K562 (cell line): ENCODE data around the gene RBM4B. TPM values are rescaled to one million over a fixed set of nuclear protein-coding genes. Genes with fewer than 3 reads are reported as not detected.

Source experiments
- ATAC-seq: fragments of 200-7000 bp; cut with Tn5 transposase; 3 replicates; pipeline ENCODE4 v1.9.1; 2020; ENCODE audit warnings: moderate library complexity
- BruUV-seq: library from RNA; stranded (reverse); fragments of 400-500 nt; replicated peaks from 2 replicates; lab custom pipeline; 2021; lab: Mats Ljungman, UMichigan
- CTCF ChIA-PET: fragments of 300-600 bp; formaldehyde crosslinking; extraction: SDS; loops from one replicate; lab custom pipeline; 2021; ENCODE audit warnings: low intra/inter-chr PET ratio; lab: Yijun Ruan, JAX
- POLR2A ChIA-PET: fragments of 300-600, 350-650 bp; sonication (Branson Sonifier 250); formaldehyde crosslinking; extraction: SDS; loops from one replicate; lab custom pipeline; 2021; ENCODE audit warnings: antibody characterized with exemption, inconsistent platforms; lab: Yijun Ruan, JAX
- DNase-seq, 4 experiments: peaks; one replicate each; pipeline versions ENCODE4 v3.0.0 to v3.0.0-alpha.2; 2011 to 2018; ENCODE audit warnings: low spot score in 3 of 4, mixed read lengths in 3 of 4; ENCODE audit errors: extremely low read depth in 1 of 4
- FAIRE-seq: peaks from 2 replicates; lab custom pipeline; 2011; peaks lifted over from hg19 to GRCh38; lab: Jason Lieb, UNC
- H2AFZ ChIP-seq: 2 replicates; pipeline ENCODE4 v1.6.0; 2011; ENCODE audit warnings: low read depth, low read length, control low read depth, inconsistent platforms
- H3K27ac ChIP-seq: fragments of 200-600 bp; 3 replicates; pipeline ENCODE4 v1.8.0; 2011; ENCODE audit warnings: low read depth, mild to moderate bottlenecking, control low read depth, inconsistent platforms, low read length, moderate library complexity, mixed read lengths; ENCODE audit errors: extremely low read depth
- H3K27me3 ChIP-seq, 2 experiments: fragments of 300-600 bp in 1 of 2; 2 replicates in 1 of 2; 3 replicates in 1 of 2; pipeline versions ENCODE4 v1.6.0 to v1.8.0; 2011; ENCODE audit warnings: inconsistent platforms in 2 of 2, low read length in 2 of 2, mild to moderate bottlenecking in 1 of 2, mixed read lengths in 1 of 2, moderate library complexity in 1 of 2; ENCODE audit not compliant: control insufficient read depth in 2 of 2, insufficient read depth in 2 of 2
- H3K36me3 ChIP-seq: fragments of 300-600 bp; 3 replicates; pipeline ENCODE4 v1.8.0; 2011; ENCODE audit warnings: mild to moderate bottlenecking, low read length, inconsistent platforms; ENCODE audit not compliant: control insufficient read depth, insufficient read depth
- H3K4me1 ChIP-seq, 2 experiments: fragments of 200-600 bp in 1 of 2; replicated peaks in 1 of 2; 2 replicates in 1 of 2; 3 replicates in 1 of 2; pipeline versions ENCODE4 v1.5.1 to v1.8.0; 2011; ENCODE audit warnings: inconsistent platforms in 2 of 2, low read length in 2 of 2, mild to moderate bottlenecking in 1 of 2, mixed read lengths in 1 of 2, moderate library complexity in 1 of 2; ENCODE audit not compliant: control insufficient read depth in 2 of 2, insufficient read depth in 2 of 2
- H3K4me2 ChIP-seq: 2 replicates; pipeline ENCODE4 v1.6.1; 2011; ENCODE audit warnings: low read length, control low read depth, inconsistent platforms, mixed read lengths; ENCODE audit not compliant: insufficient read depth
- H3K4me3 ChIP-seq: fragments of 200-600 bp; sonication (generic), shearing (Covaris generic); 2 replicates; pipeline ENCODE4 v1.5.1; 2016; ENCODE audit warnings: control low read depth, inconsistent platforms
- H3K79me2 ChIP-seq: fragments of 200-600 bp; 3 replicates; pipeline ENCODE4 v1.8.0; 2011; ENCODE audit warnings: low read length, inconsistent platforms; ENCODE audit not compliant: control insufficient read depth, insufficient read depth
- H3K9ac ChIP-seq, 2 experiments: 2 replicates each; pipeline versions ENCODE4 v1.6.0 to v1.6.1; 2011; ENCODE audit warnings: low read depth in 2 of 2, low read length in 2 of 2, control low read depth in 1 of 2, inconsistent platforms in 1 of 2, mild to moderate bottlenecking in 1 of 2, mixed read lengths in 1 of 2; ENCODE audit not compliant: insufficient read depth in 1 of 2
- H3K9me1 ChIP-seq: one replicate; pipeline ENCODE4 v1.6.0; 2011; ENCODE audit warnings: inconsistent platforms, mild to moderate bottlenecking, low read length, moderate library complexity; ENCODE audit not compliant: control insufficient read depth, insufficient read depth
- H3K9me3 ChIP-seq: replicated peaks from 2 replicates; pipeline ENCODE4 v1.5.1; 2011; ENCODE audit warnings: low read depth, low read length, inconsistent platforms; ENCODE audit not compliant: control insufficient read depth, insufficient read depth
- H4K20me1 ChIP-seq: replicated peaks from 2 replicates; pipeline ENCODE4 v1.6.1; 2011; ENCODE audit warnings: low read length, inconsistent platforms, mixed read lengths; ENCODE audit not compliant: control insufficient read depth, insufficient read depth
- ARID3B ChIP-seq: fragments of 250-450 bp; sonication (Bioruptor Pico); IDR thresholded peaks from 2 replicates; pipeline ENCODE4 v1.4.0; 2020; ENCODE audit warnings: borderline replicate concordance
- BACH1 ChIP-seq: fragments of 200-800 bp; sonication (Bioruptor generic); IDR thresholded peaks from 2 replicates; pipeline ENCODE4 v1.6.1; 2016; ENCODE audit warnings: missing genetic modification characterization, missing compliant biosample characterization
- CBFB ChIP-seq: sonication (generic); formaldehyde crosslinking; IDR thresholded peaks from 2 replicates; pipeline ENCODE4 v1.4.0; 2020; ENCODE audit warnings: mild to moderate bottlenecking, missing genetic modification reagents
- CEBPB ChIP-seq: fragments of 450-650 bp; IDR thresholded peaks from 2 replicates; pipeline ENCODE4 v1.6.1; 2016; ENCODE audit warnings: missing genetic modification characterization, missing compliant biosample characterization
- HMG20B ChIP-seq: fragments of 250-450 bp; sonication (Bioruptor Pico); IDR thresholded peaks from 2 replicates; pipeline ENCODE4 v1.5.0; 2021; ENCODE audit warnings: mild to moderate bottlenecking
- KDM5B ChIP-seq: fragments of 200-600 bp; sonication (generic); IDR thresholded peaks from 2 replicates; pipeline ENCODE4 v1.6.1; 2012; ENCODE audit warnings: low read depth, mild to moderate bottlenecking, moderate library complexity, low read length, control low read depth, inconsistent platforms; ENCODE audit not compliant: insufficient replicate concordance
- MEF2D ChIP-seq: conservative IDR thresholded peaks from 2 replicates; pipeline ENCODE4 v1.6.1; 2016; ENCODE audit warnings: low read depth, missing genetic modification characterization, missing compliant biosample characterization
- PHB ChIP-seq: fragments of 250-450 bp; sonication (Bioruptor Pico); IDR thresholded peaks from 2 replicates; pipeline ENCODE4 v1.5.0; 2021
- TAF9B ChIP-seq: fragments of 450-650 bp; IDR thresholded peaks from 2 replicates; pipeline ENCODE4 v1.6.1; 2018; ENCODE audit warnings: mild to moderate bottlenecking; ENCODE audit not compliant: partially characterized antibody
- YY1 ChIP-seq, 3 experiments: IDR thresholded peaks; 2 replicates each; pipeline ENCODE4 v1.6.1; 2011; ENCODE audit warnings: low read length in 2 of 3, mild to moderate bottlenecking in 2 of 3, moderate library complexity in 2 of 3, borderline replicate concordance in 1 of 3, control low read depth in 1 of 3, low read depth in 1 of 3; ENCODE audit not compliant: insufficient read depth in 3 of 3, insufficient replicate concordance in 2 of 3, control insufficient read depth in 1 of 3, insufficient read length in 1 of 3; ENCODE audit errors: extremely low read depth in 1 of 3
- ZNF146 ChIP-seq: IDR thresholded peaks from one replicate; pipeline ENCODE4 v1.6.1; 2018; ENCODE audit warnings: missing compliant biosample characterization; ENCODE audit not compliant: unreplicated experiment
- ZNF184 ChIP-seq: sonication (generic); formaldehyde crosslinking; IDR thresholded peaks from 2 replicates; pipeline ENCODE4 v1.5.0; 2020; ENCODE audit warnings: missing genetic modification reagents
- ZZZ3 ChIP-seq: fragments of 450-650 bp; IDR thresholded peaks from 2 replicates; pipeline ENCODE4 v1.6.1; 2016; ENCODE audit warnings: antibody characterized with exemption, mild to moderate bottlenecking, moderate library complexity
- WGBS: fragments of 100-300 bp; shearing (Covaris generic); methylation state at CpG from one replicate; pipeline ENCODE4 v1.1.6; 2016; ENCODE audit warnings: low coverage, mixed read lengths; ENCODE audit not compliant: insufficient coverage; ENCODE audit errors: missing lambda C conversion rate; 5-methylcytosine and 5-hydroxymethylcytosine counted together
- in situ Hi-C: fragments of 300-500 bp; cut with MboI; formaldehyde crosslinking; loops from 4 replicates; pipeline ENCODE4 v1.15.0; 2018; ENCODE audit warnings: inconsistent platforms, mixed read lengths
- intact Hi-C: fragments of 100-400 bp; cut with micrococcal nuclease; formaldehyde crosslinking; loops from 2 replicates; pipeline ENCODE4 v1.14.2; 2022
- polyA plus RNA-seq, 8 experiments: library from polyadenylated mRNA; depleted of rRNA in 4 of 8; stranded (reverse) in 5 of 8; unstranded in 3 of 8; fragments of >200 nt; fragmentation: Nextera tagmentation in 2 of 8; fragmentation: Illumina TruSeq in 1 of 8; extraction: Ambion mirVana in 2 of 8; extraction: Trizol in 1 of 8; gene quantifications; 2 replicates each; pipeline versions ENCODE4 v1.2.1 to v1.2.3, GENCODE V29; 2011 to 2014; ENCODE audit warnings: inconsistent platforms in 1 of 8, missing spikeins in 1 of 8
- total RNA-seq, 7 experiments: library from RNA; depleted of rRNA in 6 of 7; stranded (reverse); fragments of >200 nt in 6 of 7; fragmentation: Illumina TruSeq in 2 of 7; extraction: Trizol in 2 of 7; gene quantifications; 2 replicates each; pipeline versions ENCODE4 v1.2.1 to v1.2.3, GENCODE V29; 2011 to 2021; ENCODE audit warnings: low replicate concordance in 1 of 7

RBM4B gene
- total and polyA plus RNA-seq, 9 of the 15 experiments (the other 6 are each of a cell fraction or from before 2014, with no cell fraction given): 14.6 to 39.9 (median 23.3) TPM

DNA sequence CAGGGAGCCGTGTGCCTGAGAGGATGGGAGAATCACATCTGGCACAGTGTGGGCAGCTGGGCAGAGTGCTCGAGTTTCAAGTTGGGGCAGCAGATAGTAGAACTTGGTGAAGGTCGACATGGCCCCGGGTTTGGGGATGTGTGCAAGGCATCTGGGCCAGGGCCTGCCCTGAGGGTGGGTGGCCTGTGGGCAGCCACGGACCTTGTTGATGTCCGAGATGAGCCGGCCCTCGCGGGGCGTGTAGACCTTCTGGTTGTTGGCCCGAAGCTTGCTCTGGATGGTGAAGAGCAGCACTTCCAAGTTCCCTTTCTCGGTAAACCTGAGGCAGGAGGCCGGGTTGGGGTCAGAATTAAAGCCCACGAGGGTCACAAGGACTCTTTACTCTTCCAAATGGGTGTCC lies 31.0 kb upstream of the RBM4B start:
- POLR2A ChIA-PET: no interaction called here
- Histone ChIP-seq H3K36me3 (peaks cover 65% of the 10 kb centered on the region; the same call in 2 of the 3 replicates), H3K27ac (no peak overlapping the region), H3K27me3 (no peaks in the 10 kb centered on the region), H3K4me2 (no peak overlapping the region), H3K9ac (no peak overlapping the region), H4K20me1 (no peaks in the 10 kb centered on the region), H3K9me1 (no peaks in the 10 kb centered on the region), H3K79me2 (no peaks in the 10 kb centered on the region), H3K4me3 (no peak overlapping the region), H3K9me3 (no peaks in the 10 kb centered on the region), H3K4me1 (peaks cover 0 to 31% of the 10 kb centered on the region in 2 experiments; a peak in 3 of 5 replicates), H2AFZ (no peak overlapping the region)
- DNase-seq (no peak), FAIRE-seq (no peak), ATAC-seq (no peak)
- in situ Hi-C loops: no loop called here
- intact Hi-C loops: no loop called here
- no TSS peak for BruUV-seq
- CTCF ChIA-PET: no interaction called here
- WGBS: 90% methylated on average over 14 of the region's 14 CpGs
- TF ChIP-seq ZNF184 (no peak), ZZZ3 (no peak), CBFB (CRISPR knock-in tag) (no peak), TAF9B (no peak), HMG20B (CRISPR knock-in tag) (no peak), CEBPB (no peak), ARID3B (CRISPR knock-in tag) (no peak), MEF2D (tag) (no peak), ZNF146 (no peak), KDM5B (no peak), BACH1 (tag) (no peak), YY1 (IDR thresholded peaks at IDR 0.05; ENCODE audit: borderline replicate concordance in 1 of 3, control insufficient read depth in 1 of 3, extremely low read depth in 1 of 3, insufficient read depth in 3 of 3, insufficient read length in 1 of 3, insufficient replicate concordance in 2 of 3, low read depth in 1 of 3, low read length in 2 of 3) (no peak), PHB (CRISPR knock-in tag) (no peak)
